Lower leg skin (tissue), 3 donors: ENCODE measurements around the gene SLC6A7.

Experiments
- POLR2A ChIP-seq, 2 donors: fragments of 450-650 bp; IDR thresholded peaks; one replicate each; pipeline ENCODE4 v1.6.1; 2016 to 2017; ENCODE audit warnings: antibody characterized with exemption in 2 of 2, mild to moderate bottlenecking in 1 of 2, moderate library complexity in 1 of 2
- TF ChIP-seq, protein P1 (sequence below), 3 donors: fragments of 450-650 bp; IDR thresholded peaks; one replicate each; pipeline ENCODE4 v1.5.1; 2016; ENCODE audit warnings: antibody characterized with exemption in 3 of 3, mild to moderate bottlenecking in 3 of 3, moderate library complexity in 2 of 3

DNA sequence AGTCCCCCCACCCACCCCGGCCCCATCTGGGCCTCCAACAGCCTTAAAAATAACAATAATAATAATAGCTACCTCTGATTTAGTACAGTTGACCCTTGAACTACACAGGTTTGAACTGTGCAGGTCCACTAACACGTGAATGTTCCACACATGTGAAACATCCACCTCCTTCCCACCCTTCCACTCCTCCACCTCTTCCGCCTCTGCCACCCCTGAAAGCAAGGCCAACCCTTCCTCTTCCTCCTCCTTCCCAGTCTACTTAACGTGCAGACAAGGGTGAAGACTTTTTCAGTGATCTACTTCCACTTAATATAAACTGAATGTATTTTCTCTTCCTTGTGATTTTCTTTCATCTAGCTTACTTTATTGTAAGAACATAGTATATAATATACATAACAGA is 45.0 kb upstream of the SLC6A7 start:
- TF ChIP-seq, protein P1, sequence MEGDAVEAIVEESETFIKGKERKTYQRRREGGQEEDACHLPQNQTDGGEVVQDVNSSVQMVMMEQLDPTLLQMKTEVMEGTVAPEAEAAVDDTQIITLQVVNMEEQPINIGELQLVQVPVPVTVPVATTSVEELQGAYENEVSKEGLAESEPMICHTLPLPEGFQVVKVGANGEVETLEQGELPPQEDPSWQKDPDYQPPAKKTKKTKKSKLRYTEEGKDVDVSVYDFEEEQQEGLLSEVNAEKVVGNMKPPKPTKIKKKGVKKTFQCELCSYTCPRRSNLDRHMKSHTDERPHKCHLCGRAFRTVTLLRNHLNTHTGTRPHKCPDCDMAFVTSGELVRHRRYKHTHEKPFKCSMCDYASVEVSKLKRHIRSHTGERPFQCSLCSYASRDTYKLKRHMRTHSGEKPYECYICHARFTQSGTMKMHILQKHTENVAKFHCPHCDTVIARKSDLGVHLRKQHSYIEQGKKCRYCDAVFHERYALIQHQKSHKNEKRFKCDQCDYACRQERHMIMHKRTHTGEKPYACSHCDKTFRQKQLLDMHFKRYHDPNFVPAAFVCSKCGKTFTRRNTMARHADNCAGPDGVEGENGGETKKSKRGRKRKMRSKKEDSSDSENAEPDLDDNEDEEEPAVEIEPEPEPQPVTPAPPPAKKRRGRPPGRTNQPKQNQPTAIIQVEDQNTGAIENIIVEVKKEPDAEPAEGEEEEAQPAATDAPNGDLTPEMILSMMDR (IDR thresholded peaks at IDR 0.05): no peak
- no peak for TF ChIP-seq POLR2A (IDR thresholded peaks at IDR 0.05)
